ENCODE results near the gene C2CD3. TPM values are rescaled to one million over a fixed set of nuclear protein-coding genes. Genes with fewer than 3 reads are reported as not detected.

Gene C2CD3
- polyA plus RNA-seq, 1 experiment, result 8.7 TPM

DNA sequence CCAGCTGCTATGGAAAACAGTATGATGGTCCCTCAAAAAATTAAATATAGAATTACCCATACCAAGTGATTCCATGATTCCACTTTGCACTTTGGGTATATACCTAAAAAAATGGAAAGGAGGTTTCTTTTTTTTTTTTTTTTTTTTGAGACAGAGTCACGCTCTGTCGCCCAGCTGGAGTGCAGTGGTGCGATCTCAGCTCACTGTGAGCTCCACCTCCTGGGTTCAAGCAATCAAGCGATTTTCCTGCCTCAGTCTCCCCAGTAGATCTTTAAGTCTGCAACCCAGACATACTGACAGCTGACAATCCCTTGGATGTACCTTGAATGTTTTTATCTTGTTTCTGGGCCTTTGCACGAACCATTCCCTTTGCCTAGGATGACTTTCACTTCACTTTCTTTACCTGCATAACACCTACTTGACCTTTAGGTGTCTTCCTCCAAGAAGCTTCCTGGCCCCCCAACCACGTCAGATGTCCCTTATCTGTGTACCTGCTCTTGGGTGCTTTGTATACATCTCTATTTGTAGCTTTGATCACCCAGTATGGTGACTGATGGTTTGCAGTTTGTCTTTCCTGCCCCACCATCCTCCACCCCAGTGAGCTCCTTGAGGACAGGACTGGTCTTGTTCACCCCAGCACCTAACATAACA, 173.6 kb downstream of the C2CD3 start:
- no peaks in the 10 kb centered on the region for H3K9me3 ChIP-seq (ENCODE audit: control insufficient read depth, insufficient read depth, low read length)
- H3K27ac ChIP-seq (ENCODE audit: low read depth, low read length), result no peak overlapping the region
- TF ChIP-seq, protein P1, sequence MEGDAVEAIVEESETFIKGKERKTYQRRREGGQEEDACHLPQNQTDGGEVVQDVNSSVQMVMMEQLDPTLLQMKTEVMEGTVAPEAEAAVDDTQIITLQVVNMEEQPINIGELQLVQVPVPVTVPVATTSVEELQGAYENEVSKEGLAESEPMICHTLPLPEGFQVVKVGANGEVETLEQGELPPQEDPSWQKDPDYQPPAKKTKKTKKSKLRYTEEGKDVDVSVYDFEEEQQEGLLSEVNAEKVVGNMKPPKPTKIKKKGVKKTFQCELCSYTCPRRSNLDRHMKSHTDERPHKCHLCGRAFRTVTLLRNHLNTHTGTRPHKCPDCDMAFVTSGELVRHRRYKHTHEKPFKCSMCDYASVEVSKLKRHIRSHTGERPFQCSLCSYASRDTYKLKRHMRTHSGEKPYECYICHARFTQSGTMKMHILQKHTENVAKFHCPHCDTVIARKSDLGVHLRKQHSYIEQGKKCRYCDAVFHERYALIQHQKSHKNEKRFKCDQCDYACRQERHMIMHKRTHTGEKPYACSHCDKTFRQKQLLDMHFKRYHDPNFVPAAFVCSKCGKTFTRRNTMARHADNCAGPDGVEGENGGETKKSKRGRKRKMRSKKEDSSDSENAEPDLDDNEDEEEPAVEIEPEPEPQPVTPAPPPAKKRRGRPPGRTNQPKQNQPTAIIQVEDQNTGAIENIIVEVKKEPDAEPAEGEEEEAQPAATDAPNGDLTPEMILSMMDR (IDR thresholded peaks at IDR 0.05; ENCODE audit: low read depth, low read length), result no peak
- no peaks in the 10 kb centered on the region for H3K27me3 ChIP-seq (ENCODE audit: control insufficient read depth, insufficient read depth, low read length)
- no peak for DNase-seq (ENCODE audit: low read depth, low spot score)
- CTCF ChIA-PET, result interaction anchor here (0.5 kb wide), 1 partner anchor 1148 kb away, joined by 6 read pairs; no protein-coding TSS in a partner anchor
- H3K4me3 ChIP-seq (ENCODE audit: low read depth, low read length), result no peak overlapping the region
- POLR2A ChIA-PET, result no interaction called here

DNA sequence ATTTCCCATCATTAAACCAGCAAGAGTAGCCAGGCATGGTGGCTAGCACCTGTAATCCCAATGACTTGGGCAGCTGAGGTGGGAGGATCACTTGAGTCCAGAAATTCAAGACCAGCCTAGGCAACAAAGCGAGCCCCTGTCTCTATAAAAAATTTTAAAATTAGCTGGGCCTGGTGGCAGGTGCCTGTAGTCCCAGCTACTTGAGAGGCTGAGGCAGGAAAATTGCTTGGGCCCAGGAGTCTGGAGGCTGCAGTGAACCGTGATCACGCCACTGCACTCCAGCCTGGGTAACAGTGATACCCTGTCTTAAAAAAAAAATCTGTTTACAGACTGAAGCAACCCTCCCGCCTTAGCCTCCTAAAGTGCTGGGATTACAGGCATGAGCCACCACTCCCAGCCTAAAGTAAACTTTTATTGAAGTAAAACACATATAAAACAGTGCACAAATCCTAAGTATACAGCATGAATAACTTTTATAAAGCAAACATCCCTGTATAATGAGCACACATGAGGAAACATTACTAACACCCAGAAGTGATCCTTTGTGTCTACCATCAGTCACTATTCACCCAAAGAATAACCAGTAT, 174.5 kb downstream of the C2CD3 start:
- peaks cover under 1% of the 10 kb centered on the region for H3K27me3 ChIP-seq (ENCODE audit: control insufficient read depth, insufficient read depth, low read length)
- no peak overlapping the region for H3K27ac ChIP-seq (ENCODE audit: low read depth, low read length)
- DNase-seq (ENCODE audit: low read depth, low spot score), result no peak
- no peak overlapping the region for H3K4me3 ChIP-seq (ENCODE audit: low read depth, low read length)
- TF ChIP-seq, protein P1 (IDR thresholded peaks at IDR 0.05; ENCODE audit: low read depth, low read length), result no peak
- ChIA-PET CTCF (no interaction called here), POLR2A (no interaction called here)
- no peaks in the 10 kb centered on the region for H3K9me3 ChIP-seq (ENCODE audit: control insufficient read depth, insufficient read depth, low read length)

DNA sequence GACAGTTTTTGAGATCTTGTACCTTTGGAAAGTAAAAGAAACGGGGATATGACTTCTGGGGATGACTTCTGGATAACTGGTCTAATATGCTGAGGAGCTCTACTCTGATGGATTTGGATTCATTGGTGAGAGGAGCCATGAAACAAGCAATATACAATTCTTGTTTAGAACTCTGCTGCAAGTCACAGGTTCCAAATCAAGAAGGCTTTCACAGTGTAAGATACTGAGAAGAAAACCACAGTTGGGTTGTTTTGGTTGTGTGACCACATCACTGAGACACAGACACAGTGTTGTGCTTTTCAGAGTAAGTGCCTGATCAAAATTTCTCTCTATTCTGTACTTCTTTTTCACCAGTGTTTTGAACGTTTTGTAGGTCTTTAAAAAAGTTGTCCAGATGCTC, 175.1 kb downstream of the C2CD3 start:
- no peak overlapping the region for H3K27ac ChIP-seq (ENCODE audit: low read depth, low read length)
- TF ChIP-seq, protein P1 (IDR thresholded peaks at IDR 0.05; ENCODE audit: low read depth, low read length), result no peak
- ChIA-PET POLR2A (no interaction called here), CTCF (no interaction called here)
- peaks cover 5% of the 10 kb centered on the region for H3K27me3 ChIP-seq (ENCODE audit: control insufficient read depth, insufficient read depth, low read length)
- H3K9me3 ChIP-seq (ENCODE audit: control insufficient read depth, insufficient read depth, low read length), result no peaks in the 10 kb centered on the region
- H3K4me3 ChIP-seq (ENCODE audit: low read depth, low read length), result no peak overlapping the region
- DNase-seq (ENCODE audit: low read depth, low spot score), result no peak

DNA sequence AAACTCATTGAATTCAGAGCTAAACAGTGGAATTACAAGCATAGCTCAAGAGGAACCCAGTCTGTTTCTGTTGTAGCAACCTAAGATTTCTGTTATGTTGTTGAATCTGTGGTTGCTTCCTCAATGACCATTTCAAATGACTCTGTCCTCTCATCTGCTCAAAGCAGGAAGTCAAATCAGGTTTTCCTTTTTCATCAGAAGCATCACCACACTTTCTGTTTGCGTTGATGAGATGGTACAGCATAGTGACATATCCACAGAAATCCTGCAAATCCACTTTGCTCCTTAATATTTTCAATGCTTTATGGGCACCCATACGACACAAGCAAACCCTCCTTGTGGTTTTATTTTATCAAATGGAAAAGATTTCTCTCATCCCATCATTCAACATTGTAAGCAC, 175.6 kb downstream of the C2CD3 start:
- ChIA-PET CTCF (no interaction called here), POLR2A (no interaction called here)

DNA sequence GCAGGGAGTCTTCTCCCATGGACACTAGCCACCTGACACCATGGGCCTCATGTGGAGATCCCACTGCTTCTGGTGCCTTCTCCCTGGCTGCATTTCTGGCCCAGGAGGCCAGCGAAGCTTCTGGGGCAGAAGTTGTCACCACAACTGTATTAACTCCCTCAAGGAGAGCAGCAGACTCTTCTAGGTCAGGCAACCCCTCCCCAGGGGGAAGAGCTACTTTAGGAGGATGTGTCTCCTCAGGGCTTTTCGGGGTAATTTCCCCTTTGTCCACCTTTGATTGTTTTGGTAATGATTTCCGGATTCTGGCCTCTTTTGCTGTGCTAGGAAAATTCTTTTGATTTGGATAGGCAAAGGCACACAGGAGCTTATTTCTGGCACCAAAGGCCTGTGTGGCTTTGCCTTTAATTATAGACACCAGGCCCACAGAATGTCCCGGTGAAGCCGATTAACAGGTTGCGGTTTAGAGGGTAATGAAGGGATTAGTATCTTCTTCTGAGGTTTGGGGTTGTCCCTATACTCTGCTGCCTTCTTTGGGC, 179.3 kb downstream of the C2CD3 start:
- no peak for DNase-seq (ENCODE audit: low read depth, low spot score)
- H3K27me3 ChIP-seq (ENCODE audit: control insufficient read depth, insufficient read depth, low read length), result peaks cover 5% of the 10 kb centered on the region
- H3K9me3 ChIP-seq (ENCODE audit: control insufficient read depth, insufficient read depth, low read length), result no peaks in the 10 kb centered on the region
- TF ChIP-seq, protein P1 (IDR thresholded peaks at IDR 0.05; ENCODE audit: low read depth, low read length), result no peak
- H3K4me3 ChIP-seq (ENCODE audit: low read depth, low read length), result no peak overlapping the region
- H3K27ac ChIP-seq (ENCODE audit: low read depth, low read length), result no peak overlapping the region
- ChIA-PET CTCF (no interaction called here), POLR2A (no interaction called here)

More for the DNA sequence above, 175.6 kb downstream of the C2CD3 start:
- peaks cover 5% of the 10 kb centered on the region for H3K27me3 ChIP-seq (ENCODE audit: control insufficient read depth, insufficient read depth, low read length)
- H3K4me3 ChIP-seq (ENCODE audit: low read depth, low read length), result no peak overlapping the region
- TF ChIP-seq, protein P1 (IDR thresholded peaks at IDR 0.05; ENCODE audit: low read depth, low read length), result no peak
- no peak for DNase-seq (ENCODE audit: low read depth, low spot score)
- H3K9me3 ChIP-seq (ENCODE audit: control insufficient read depth, insufficient read depth, low read length), result no peaks in the 10 kb centered on the region
- H3K27ac ChIP-seq (ENCODE audit: low read depth, low read length), result no peak overlapping the region
